ENCODE data around the gene ZFYVE19.

The ZFYVE19 gene

GRCh38 chr15:40825661-40826422, 19.0 kb downstream of the ZFYVE19 start:
- DNase-seq, result no peak
- Mint-ChIP-seq H3K27ac (no peak overlapping the region), H3K4me3 (no peak overlapping the region), H3K4me1 (peaks cover 10% of the 10 kb centered on the region), H3K9me3 (no peaks in the 10 kb centered on the region), H3K36me3 (ENCODE audit: low read depth) (no peaks in the 10 kb centered on the region), H3K27me3 (ENCODE audit: low read depth, poor library complexity) (peaks cover 18% of the 10 kb centered on the region)
- no peak for TF ChIP-seq CTCF (IDR thresholded peaks at IDR 0.05)

GRCh38 chr15:40826423-40827075, 19.7 kb downstream of the ZFYVE19 start:
- no peak overlapping the region for H3K4me3 Mint-ChIP-seq
- DNase-seq, result no peak
- no peaks in the 10 kb centered on the region for H3K9me3 Mint-ChIP-seq
- H3K27me3 Mint-ChIP-seq (ENCODE audit: low read depth, poor library complexity), result peaks cover 14% of the 10 kb centered on the region
- H3K27ac Mint-ChIP-seq, result no peak overlapping the region
- no peaks in the 10 kb centered on the region for H3K36me3 Mint-ChIP-seq (ENCODE audit: low read depth)
- H3K4me1 Mint-ChIP-seq, result peaks cover 10% of the 10 kb centered on the region
- no peak for TF ChIP-seq CTCF (IDR thresholded peaks at IDR 0.05)

GRCh38 chr15:40828447-40829036, 21.7 kb downstream of the ZFYVE19 start, which contains the start of gene PPP1R14D:
PPP1R14D (minus strand) TSS chr15:40828708; CDS start chr15:40828641, 67 bp downstream.
- no peak for DNase-seq

GRCh38 chr15:40829115-40829514, 22.2 kb downstream of the ZFYVE19 start:
- H3K9me3 Mint-ChIP-seq, result no peaks in the 10 kb centered on the region
- no peak overlapping the region for H3K27ac Mint-ChIP-seq

More at GRCh38 chr15:40828447-40829036, 21.7 kb downstream of the ZFYVE19 start, which contains the start of gene PPP1R14D:
- no peak within 1 kb of the TSS for H3K27ac Mint-ChIP-seq
- no peak within 1 kb of the TSS for H3K4me3 Mint-ChIP-seq
- peaks cover 14% of the 10 kb centered on the region for H3K27me3 Mint-ChIP-seq (ENCODE audit: low read depth, poor library complexity)
- no peaks in the 10 kb centered on the region for H3K36me3 Mint-ChIP-seq (ENCODE audit: low read depth)
- no peak for TF ChIP-seq CTCF (IDR thresholded peaks at IDR 0.05)
- H3K9me3 Mint-ChIP-seq, result no peaks in the 10 kb centered on the region
- H3K4me1 Mint-ChIP-seq, result peaks cover 10% of the 10 kb centered on the region

GRCh38 chr15:40830884-40831283, 24.0 kb downstream of the ZFYVE19 start:
- Mint-ChIP-seq H3K4me3 (no peak overlapping the region), H3K36me3 (ENCODE audit: low read depth) (no peaks in the 10 kb centered on the region), H3K27ac (peak overlapping the region; percentile 32), H3K27me3 (ENCODE audit: low read depth, poor library complexity) (peaks cover 4% of the 10 kb centered on the region), H3K9me3 (no peaks in the 10 kb centered on the region), H3K4me1 (peaks cover 6% of the 10 kb centered on the region)
- no peak for DNase-seq
- TF ChIP-seq CTCF (IDR thresholded peaks at IDR 0.05), result no peak

More at GRCh38 chr15:40829115-40829514, 22.2 kb downstream of the ZFYVE19 start:
- H3K4me1 Mint-ChIP-seq, result peaks cover 10% of the 10 kb centered on the region
- no peak for DNase-seq
- peaks cover 14% of the 10 kb centered on the region for H3K27me3 Mint-ChIP-seq (ENCODE audit: low read depth, poor library complexity)
- no peak overlapping the region for H3K4me3 Mint-ChIP-seq
- no peaks in the 10 kb centered on the region for H3K36me3 Mint-ChIP-seq (ENCODE audit: low read depth)
- no peak for TF ChIP-seq CTCF (IDR thresholded peaks at IDR 0.05)
